OCI-LY7 (cell line): ENCODE data around the gene ARHGAP4.

Experiments
- CTCF ChIP-seq: fragments of 200-600 bp; sonication (generic); conservative IDR thresholded peaks from 2 replicates; pipeline ENCODE4 v1.5.1; 2014; ENCODE audit warnings: mild to moderate bottlenecking, antibody characterized with exemption, low read length, moderate library complexity, mixed read lengths
- EZH2phosphoT487 ChIP-seq: fragments of 200-600 bp; sonication (generic); IDR thresholded peaks from 2 replicates; pipeline ENCODE4 v1.6.1; 2018; ENCODE audit warnings: low read depth, borderline replicate concordance, mild to moderate bottlenecking, mixed run types, antibody characterized with exemption, low read length, moderate library complexity, mixed read lengths

GRCh38 chrX:153866302-153867019 is 59.6 kb downstream of the ARHGAP4 start:
- TF ChIP-seq CTCF = no peak
- no peak for TF ChIP-seq EZH2phosphoT487
